ENCODE results near the gene PPP1R3C. TPM values are rescaled to one million over a fixed set of nuclear protein-coding genes. Genes with fewer than 3 reads are reported as not detected.

Gene PPP1R3C
- total and polyA plus RNA-seq, 2 donors (not counting 3 experiments of a cell fraction or from before 2014, with no cell fraction given) = 1.6 to 2.0 TPM

DNA sequence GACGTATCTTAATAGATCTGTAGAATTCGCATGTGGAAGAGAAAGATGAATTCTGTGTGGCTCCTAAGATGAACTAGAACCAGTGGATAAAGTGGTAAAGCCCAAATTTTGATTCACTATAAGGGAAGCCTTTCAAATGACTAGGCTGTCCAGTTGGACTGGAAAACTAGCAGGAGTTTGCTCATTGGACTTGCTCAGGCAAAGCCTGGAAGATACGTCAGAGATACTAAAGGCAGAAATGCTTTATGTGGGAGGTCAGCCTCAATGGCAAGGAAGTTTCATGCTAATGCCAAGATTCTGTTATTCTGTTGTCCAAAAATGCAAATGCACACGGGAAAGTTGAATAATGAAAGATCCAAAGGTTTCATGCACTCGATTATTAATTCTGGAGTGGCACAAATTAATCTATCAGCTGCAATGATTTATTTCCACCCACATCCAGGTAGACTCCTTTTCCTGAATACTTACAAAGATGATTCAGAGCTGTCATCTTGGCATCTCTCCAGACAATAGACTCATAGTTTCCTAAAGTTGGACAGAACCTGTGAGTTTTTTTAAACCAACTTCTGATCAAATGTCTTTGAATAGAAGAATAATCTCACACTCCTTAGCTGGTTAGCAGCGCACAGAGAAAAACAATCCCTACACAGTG lies 20.5 kb upstream of the PPP1R3C start:
- Histone ChIP-seq H3K4me2 (ENCODE audit: insufficient read depth, low read length) (no peak overlapping the region), H2AFZ (ENCODE audit: low read depth, low read length) (no peak overlapping the region), H3K36me3 (ENCODE audit: control insufficient read depth in 2 of 2, extremely low read depth in 1 of 2, insufficient read depth in 2 of 2, low read length in 2 of 2) (no peaks in the 10 kb centered on the region), H3K27ac (ENCODE audit: insufficient read depth, low read depth, low read length) (no peak overlapping the region), H3K4me1 (ENCODE audit: control insufficient read depth, extremely low read depth, insufficient read depth, low read length) (no peaks in the 10 kb centered on the region), H3K9ac (replicated peaks; ENCODE audit: extremely low read depth, insufficient read depth, low read length) (no peak overlapping the region), H3K9me3 (replicated peaks; ENCODE audit: control insufficient read depth, insufficient read depth, low read length) (no peaks in the 10 kb centered on the region), H3K9me1 (replicated peaks; ENCODE audit: control insufficient read depth, extremely low read depth, insufficient read depth, low read length) (no peaks in the 10 kb centered on the region), H4K20me1 (replicated peaks; ENCODE audit: control insufficient read depth, extremely low read depth, insufficient read depth, low read length) (no peaks in the 10 kb centered on the region), H3K27me3 (ENCODE audit: control insufficient read depth in 2 of 2, insufficient read depth in 2 of 2, low read length in 2 of 2) (peaks cover 3% of the 10 kb centered on the region in 2 experiments), H3K4me3 (replicated peaks in 1 of 3; ENCODE audit: insufficient read depth in 1 of 3, low read depth in 1 of 3, low read length in 3 of 3) (no peak overlapping the region), H3K79me2 (ENCODE audit: control insufficient read depth, insufficient read depth, low read length) (no peaks in the 10 kb centered on the region)
- ChIA-PET CTCF (interaction anchor here (1.4 kb wide), 1 partner anchor 18 kb away, joined by 3 read pairs; no protein-coding TSS in a partner anchor), POLR2A (no interaction called here)
- TF ChIP-seq, protein P1, sequence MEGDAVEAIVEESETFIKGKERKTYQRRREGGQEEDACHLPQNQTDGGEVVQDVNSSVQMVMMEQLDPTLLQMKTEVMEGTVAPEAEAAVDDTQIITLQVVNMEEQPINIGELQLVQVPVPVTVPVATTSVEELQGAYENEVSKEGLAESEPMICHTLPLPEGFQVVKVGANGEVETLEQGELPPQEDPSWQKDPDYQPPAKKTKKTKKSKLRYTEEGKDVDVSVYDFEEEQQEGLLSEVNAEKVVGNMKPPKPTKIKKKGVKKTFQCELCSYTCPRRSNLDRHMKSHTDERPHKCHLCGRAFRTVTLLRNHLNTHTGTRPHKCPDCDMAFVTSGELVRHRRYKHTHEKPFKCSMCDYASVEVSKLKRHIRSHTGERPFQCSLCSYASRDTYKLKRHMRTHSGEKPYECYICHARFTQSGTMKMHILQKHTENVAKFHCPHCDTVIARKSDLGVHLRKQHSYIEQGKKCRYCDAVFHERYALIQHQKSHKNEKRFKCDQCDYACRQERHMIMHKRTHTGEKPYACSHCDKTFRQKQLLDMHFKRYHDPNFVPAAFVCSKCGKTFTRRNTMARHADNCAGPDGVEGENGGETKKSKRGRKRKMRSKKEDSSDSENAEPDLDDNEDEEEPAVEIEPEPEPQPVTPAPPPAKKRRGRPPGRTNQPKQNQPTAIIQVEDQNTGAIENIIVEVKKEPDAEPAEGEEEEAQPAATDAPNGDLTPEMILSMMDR (IDR thresholded peaks at IDR 0.05; ENCODE audit: extremely low read depth in 1 of 2, insufficient read depth in 1 of 2, low read depth in 1 of 2, low read length in 2 of 2) = no peak
- TF ChIP-seq POLR2AphosphoS5 (IDR thresholded peaks at IDR 0.05; ENCODE audit: insufficient read depth, low read depth, low read length) (no peak), EZH2 (IDR thresholded peaks at IDR 0.05; ENCODE audit: borderline replicate concordance, low read depth, low read length, severe bottlenecking) (no peak), FOS (IDR thresholded peaks at IDR 0.05; ENCODE audit: borderline replicate concordance, insufficient read depth, low read length) (no peak), JUN (IDR thresholded peaks at IDR 0.05; ENCODE audit: borderline replicate concordance, insufficient read depth, insufficient read length, low read depth) (no peak), POLR2A (IDR thresholded peaks at IDR 0.05; ENCODE audit: low read depth, low read length) (no peak), MYC (IDR thresholded peaks at IDR 0.05; ENCODE audit: low read depth, low read length) (no peak), GATA2 (IDR thresholded peaks at IDR 0.05; ENCODE audit: insufficient read depth, insufficient read length, low read depth, low read length) (no peak)
- TF ChIP-seq, protein P2, sequence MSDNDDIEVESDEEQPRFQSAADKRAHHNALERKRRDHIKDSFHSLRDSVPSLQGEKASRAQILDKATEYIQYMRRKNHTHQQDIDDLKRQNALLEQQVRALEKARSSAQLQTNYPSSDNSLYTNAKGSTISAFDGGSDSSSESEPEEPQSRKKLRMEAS (IDR thresholded peaks at IDR 0.05; ENCODE audit: insufficient read depth, insufficient read length) = no peak
- dilution Hi-C loops (cut with MboI; ENCODE audit: extremely low pct_ligation_motif_present, low sequenced_read_pairs) (no loop called here), intact Hi-C loops (cut with micrococcal nuclease) (no loop called here)
- peak; percentile 13 for DNase-seq (ENCODE audit: low read depth, low spot score)
- BruUV-seq (replicated peaks) = no TSS peak
- no peak for FAIRE-seq

Measured in endothelial cell of umbilical vein (primary cell).